SU-DHL-6 (cell line): ENCODE measurements around the gene ITGB5.

ENCODE experiments used
- EZH2phosphoT487 ChIP-seq: fragments of 200-600 bp; sonication (generic), shearing (Covaris generic); conservative IDR thresholded peaks from 2 replicates; pipeline ENCODE4 v1.6.1; 2018; ENCODE audit warnings: mild to moderate bottlenecking, antibody characterized with exemption, low read length, moderate library complexity, mixed read lengths
- TF ChIP-seq, protein P1 (sequence below): fragments of 200-600 bp; sonication (generic); IDR thresholded peaks from one replicate; pipeline ENCODE4 v1.5.1; 2017; ENCODE audit warnings: antibody characterized with exemption, mild to moderate bottlenecking, low read length, moderate library complexity; ENCODE audit not compliant: insufficient read depth, poor library complexity, severe bottlenecking

DNA sequence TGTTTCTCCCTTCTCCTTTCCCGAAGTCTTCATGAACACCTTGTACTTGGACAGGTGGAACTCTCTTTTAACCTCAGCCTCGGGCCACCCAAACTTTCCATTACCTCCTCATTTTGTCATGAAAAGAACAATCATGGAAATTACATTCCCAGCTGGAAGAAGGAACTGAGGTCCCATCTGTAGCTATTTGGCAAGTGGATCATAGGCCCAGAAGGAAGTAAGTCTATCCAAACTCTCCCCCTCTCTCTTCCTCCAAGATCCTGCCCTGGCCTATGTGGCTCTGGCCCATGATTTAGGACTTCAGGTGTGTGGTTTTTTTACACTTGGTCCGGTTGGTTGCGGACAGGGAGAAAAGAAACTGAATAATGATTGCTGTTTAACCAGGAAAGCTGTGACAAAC is 44.1 kb downstream of the ITGB5 start:
- TF ChIP-seq, protein P1, sequence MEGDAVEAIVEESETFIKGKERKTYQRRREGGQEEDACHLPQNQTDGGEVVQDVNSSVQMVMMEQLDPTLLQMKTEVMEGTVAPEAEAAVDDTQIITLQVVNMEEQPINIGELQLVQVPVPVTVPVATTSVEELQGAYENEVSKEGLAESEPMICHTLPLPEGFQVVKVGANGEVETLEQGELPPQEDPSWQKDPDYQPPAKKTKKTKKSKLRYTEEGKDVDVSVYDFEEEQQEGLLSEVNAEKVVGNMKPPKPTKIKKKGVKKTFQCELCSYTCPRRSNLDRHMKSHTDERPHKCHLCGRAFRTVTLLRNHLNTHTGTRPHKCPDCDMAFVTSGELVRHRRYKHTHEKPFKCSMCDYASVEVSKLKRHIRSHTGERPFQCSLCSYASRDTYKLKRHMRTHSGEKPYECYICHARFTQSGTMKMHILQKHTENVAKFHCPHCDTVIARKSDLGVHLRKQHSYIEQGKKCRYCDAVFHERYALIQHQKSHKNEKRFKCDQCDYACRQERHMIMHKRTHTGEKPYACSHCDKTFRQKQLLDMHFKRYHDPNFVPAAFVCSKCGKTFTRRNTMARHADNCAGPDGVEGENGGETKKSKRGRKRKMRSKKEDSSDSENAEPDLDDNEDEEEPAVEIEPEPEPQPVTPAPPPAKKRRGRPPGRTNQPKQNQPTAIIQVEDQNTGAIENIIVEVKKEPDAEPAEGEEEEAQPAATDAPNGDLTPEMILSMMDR, result no peak
- TF ChIP-seq EZH2phosphoT487, result no peak
